HK-2 (cell line): ENCODE data around the gene FN1.

Experiments used
- DNase-seq: peaks from one replicate; pipeline ENCODE4 v3.0.0-alpha.2; 2018; ENCODE audit not compliant: unreplicated experiment

FN1 gene

DNA sequence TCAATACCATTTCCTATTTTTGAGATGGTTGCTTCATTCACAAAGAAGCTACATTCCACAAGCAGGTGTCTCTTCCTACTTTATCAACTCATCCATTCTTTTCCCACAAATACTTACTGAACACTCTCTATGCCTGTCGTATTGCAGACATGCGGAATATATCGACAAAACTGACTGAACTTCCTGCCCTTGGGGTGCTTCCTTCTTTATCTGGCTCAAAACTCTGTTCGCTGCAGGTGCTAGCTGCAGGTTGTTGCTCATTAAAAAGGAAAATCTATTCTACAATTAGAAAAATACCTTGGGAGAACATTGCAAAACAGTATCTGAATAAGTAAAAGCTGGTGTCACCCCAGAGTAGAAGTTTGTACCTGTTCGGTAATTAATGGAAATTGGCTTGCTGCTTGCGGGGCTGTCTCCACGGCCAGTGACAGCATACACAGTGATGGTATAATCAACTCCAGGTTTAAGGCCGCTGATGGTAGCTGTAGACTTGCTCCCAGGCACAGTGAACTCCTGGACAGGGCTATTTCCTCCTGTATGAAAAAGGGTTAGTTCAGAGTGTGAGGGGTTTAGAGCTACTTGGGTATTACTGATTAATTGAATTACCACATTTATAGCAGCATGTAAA is 52.1 kb downstream of the FN1 start:
- DNase-seq = no peak

DNA sequence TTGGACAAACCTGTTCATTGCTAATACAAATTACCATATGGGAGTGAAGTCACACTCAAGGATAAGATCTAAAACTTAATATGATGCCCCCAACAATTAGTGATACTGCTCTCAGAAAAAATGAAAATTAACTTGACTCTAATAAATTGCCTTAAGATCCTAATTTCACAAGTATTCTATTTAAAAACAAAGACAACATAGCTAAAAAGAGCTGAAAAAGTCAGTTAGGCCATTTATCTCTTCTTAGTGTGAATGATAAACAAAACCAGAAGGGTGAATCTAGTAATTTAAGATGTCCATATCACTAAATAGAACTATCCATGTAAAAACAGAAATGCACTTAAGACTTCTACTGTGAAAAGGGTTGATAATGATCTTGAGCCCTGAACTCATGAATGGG is 53.4 kb downstream of the FN1 start:
- no peak for DNase-seq

DNA sequence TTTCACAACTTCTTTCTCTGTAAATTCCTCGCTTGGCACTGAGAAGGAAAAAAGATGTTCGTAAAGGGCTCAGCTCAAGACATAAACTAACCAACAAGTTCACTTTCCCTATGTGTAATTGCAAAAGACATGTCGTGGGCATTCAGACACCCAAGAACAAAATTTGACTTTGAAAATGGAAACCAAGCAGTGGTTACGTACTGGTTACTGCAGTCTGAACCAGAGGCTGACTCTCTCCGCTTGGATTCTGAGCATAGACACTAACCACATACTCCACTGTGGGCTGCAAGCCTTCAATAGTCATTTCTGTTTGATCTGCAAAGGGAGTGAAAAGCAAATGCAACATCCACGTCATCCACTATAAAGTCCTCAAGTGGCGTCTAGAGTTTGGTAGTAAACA is 53.9 kb downstream of the FN1 start:
- no peak for DNase-seq

DNA sequence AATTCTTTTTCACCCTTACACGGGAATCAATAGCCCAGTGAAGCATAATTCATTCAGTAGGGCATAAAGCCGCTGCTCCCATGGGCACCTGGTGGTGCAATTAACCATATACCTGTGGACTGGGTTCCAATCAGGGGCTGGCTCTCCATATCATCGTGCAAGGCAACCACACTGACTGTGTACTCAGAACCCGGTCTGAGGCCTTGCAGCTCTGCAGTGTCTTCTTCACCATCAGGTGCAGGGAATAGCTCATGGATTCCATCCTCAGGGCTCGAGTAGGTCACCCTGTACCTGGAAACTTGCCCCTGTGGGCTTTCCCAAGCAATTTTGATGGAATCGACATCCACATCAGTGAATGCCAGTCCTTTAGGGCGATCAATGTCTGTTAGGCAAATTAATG is 55.2 kb downstream of the FN1 start:
- no peak for DNase-seq

DNA sequence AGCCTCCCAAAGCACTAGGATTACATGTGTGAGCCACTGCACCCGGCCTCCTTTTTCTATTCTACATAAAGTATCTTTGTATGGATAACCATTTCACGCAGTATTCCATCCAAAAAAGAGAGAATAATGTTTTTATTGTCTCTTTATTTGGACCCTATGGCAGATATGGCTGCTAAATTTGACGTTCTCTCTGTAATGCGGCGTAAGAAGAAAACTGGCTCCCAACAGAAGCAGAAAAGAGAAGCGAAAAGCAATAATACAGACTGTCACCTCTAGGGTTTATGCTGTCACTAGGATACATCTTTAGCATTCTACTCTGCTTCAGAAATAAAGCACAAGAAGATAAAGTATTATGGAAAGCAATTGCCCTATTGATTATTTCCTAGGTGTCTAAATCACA is 55.9 kb downstream of the FN1 start:
- DNase-seq = no peak

DNA sequence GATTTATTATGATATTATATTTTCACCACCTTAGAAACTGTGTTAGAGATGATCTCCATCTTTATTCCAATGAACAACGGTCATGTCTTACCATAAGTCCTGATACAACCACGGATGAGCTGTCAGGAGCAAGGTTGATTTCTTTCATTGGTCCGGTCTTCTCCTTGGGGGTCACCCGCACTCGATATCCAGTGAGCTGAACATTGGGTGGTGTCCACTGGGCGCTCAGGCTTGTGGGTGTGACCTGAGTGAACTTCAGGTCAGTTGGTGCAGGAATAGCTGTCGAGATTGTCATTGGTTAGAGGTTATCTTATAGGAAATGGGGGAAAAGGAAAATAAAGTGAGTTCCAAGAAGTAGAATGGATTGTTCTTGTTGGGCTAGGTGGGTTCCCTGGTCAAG is 56.8 kb downstream of the FN1 start:
- DNase-seq = no peak

DNA sequence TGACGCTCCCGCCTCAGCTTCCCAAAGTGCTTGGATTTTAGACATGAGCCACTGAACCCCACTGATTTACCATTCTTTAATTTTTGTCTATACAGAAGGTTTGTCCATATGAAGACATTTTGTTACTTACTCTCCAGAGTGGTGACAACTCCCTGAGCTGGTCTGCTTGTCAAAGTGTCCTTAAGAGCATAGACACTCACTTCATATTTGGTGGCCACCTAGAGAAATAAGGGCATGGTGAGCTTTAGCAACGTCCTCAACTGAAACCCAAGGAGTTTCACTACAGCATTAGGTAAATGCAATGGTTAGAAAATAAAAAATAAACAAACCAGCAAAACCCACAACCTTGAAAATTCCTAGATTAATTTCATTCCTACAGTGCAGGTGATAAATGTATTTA is 57.8 kb downstream of the FN1 start:
- no peak for DNase-seq

DNA sequence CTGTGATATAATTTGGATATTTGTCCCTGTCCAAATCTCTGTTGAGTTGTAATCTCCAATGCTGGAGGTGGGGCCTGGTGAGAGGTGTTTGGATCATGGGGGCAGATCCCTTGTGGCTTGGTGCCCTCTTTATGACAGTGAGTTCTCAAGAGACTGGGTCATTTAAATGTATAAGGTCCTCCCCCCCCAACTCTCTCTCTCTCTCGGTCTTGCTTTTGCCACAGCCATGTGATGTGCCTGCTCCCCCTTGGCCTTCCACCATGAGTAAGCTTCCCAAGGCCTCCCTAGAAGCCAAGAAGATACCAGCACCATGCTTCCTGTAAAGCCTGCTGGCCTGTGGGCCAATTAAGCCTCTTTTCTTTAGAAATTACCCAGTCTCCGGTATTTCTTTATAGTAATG is 58.6 kb downstream of the FN1 start:
- DNase-seq = no peak

DNA sequence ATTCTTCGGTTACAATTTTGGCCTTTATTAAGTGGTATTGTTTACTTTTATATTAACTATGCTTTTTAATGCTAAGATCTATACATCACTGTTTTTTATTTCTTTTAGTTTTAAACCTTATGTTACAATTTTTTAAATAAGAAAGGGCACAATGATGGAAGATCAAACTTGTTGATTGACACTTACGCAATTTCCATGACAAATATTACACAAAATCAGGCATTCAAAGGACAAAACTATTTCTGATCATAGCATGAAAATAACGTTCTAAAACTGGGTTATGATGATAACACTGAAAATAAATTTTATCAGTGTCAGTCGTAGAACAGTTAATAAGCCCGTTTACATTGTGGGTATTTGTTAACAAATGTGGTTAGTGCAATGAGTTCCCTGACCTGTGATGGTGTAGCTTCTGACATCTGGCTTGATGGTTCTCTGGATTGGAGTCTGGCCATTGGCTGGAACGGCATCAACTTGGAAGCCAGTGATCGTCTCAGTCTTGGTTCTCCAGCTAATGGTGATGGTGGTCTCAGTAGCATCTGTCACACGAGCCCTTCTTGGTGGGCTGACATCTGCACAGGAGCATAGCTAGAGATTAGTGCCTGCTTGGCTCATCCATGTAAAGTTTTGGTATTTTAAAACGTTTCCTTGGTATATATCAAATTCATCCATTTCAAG is 59.6 kb downstream of the FN1 start:
- DNase-seq = no peak

DNA sequence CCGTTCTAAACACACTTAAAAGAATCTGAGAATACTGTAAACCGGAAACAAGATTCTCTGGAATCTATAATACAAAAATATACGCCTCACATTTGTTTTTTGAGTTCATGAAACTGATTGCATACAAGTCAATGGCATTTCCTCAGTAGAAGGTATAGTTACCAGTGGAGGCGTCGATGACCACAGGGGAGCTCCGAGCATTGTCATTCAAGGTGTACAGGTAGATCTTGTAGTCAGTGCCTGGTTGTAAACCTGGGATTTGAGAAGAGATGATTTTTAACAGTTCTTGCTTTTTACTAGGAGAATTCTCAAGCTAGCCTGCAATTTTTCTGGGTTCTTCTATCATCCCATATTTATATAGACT is 60.4 kb downstream of the FN1 start:
- no peak for DNase-seq

DNA sequence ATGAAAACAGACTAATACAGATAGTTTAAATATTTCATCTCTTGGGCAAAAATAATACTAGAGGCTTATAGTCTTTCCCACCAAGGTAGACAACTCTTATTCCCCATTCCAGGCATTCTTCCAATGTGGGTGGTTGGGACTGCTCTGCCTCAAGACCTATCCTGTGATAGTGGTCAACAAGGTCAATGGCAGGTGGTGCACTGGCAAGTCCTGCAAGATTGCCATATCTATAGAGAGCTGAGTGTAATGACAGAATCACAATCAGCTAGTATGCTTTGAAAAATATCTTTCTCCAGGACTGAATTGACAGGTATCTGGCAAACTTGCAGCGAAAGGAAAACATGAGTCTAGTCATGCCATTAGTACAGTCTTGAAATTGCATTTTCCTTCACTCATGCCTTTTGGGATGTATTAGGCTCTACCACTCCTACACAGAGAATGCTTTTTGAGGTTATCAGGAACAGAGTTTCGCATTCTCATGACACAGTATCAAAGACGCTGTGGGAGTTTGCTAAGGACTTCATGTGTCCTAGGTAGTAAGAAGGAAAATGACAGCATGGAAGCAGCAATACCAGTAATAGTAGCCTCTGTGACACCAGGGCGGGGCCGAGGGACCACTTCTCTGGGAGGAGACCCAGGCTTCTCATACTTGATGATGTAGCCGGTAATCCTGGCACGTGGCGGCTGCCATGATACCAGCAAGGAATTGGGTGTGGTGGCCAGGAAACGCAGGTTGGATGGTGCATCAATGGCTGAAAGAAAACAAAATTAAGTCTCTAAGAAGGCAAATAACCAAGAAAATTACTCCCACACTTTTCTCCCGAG is 61.0 kb downstream of the FN1 start:
- no peak for DNase-seq

DNA sequence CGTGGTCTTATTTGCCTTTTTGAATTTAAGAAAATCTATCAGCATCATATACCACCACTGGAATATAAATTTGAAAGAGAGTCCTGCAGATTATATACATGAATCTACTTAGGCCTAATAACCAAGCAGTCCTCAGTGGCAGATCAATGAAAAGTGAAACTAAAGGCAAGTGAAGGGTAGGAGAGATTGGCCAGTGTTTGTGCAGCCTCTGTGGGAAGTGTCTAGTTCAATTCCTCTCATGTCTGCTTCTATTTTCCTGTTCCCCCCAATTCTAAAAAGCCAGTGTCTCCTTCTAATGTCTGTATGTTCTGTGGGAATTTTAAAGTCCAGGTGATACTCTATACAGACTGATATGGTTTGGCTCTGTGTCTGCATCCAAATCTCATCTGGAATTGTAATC is 61.9 kb downstream of the FN1 start:
- DNase-seq = no peak

DNA sequence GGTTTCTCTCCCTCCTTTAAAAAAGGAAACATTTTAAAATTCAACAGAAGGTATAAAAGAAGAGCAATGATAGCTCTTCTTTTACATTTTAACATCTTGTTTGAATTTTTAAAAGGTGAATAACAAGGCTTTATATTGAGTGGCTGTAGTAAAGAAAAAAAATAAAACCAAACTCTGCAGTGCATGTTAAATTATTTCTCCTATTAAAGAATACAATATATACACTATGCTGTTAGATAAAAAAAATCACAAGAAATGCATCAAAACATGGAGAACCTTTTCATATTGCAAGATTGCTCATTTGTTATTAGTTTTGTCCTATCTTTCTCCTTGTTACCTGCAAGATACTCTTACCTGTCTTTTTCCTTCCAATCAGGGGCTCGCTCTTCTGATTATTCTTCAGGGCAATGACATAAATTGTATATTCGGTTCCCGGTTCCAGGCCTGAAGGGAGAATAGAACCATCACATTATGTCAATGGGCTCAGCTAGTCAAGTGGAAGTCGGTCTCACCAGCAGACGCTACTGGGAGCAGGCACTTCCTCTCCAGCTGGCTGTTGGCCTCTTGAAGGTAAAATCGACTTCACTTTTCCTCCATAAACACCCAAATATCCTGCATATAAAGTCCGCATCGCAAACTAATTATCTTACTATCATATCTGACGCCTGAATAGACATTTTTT is 62.8 kb downstream of the FN1 start:
- DNase-seq = no peak

DNA sequence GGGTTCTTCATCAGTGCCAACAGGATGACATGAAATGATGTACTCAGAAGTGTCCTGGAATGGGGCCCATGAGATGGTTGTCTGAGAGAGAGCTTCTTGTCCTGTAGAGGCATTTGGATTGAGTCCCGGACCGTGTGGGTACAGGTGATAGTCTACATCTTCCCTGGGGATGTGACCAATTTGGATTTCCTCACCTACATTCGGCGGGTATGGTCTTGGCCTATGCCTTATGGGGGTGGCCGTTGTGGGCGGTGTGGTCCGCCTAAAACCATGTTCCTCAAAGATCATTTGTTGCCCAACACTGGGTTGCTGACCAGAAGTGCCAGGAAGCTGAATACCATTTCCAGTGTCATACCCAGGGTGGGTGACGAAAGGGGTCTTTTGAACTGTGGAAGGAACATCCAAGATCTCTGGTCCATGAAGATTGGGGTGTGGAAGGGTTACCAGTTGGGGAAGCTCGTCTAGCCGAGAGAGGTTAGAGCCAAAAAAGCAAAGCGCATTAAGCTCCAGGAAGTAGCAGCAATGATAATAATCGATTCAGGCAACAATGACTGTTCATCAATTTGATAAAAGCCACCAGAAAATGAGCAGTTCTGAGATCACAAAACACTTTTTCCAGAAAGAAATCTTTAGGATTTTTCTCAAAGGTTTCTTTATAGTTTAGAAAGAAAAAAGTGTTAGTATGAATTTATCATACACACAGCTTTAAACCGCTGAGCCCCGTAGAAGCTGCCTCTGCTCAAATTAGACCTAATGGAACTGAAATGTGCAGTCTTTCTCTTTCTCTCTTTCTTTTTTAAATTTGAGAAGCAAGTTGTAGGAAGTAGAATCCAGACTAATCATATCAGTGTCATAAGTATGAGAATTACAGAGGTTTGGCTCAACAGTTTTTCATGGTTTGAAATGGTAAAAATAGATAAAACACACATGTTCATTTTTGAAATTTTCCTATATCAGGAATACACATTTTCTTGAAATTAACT is 63.7 kb downstream of the FN1 start:
- DNase-seq = no peak

DNA sequence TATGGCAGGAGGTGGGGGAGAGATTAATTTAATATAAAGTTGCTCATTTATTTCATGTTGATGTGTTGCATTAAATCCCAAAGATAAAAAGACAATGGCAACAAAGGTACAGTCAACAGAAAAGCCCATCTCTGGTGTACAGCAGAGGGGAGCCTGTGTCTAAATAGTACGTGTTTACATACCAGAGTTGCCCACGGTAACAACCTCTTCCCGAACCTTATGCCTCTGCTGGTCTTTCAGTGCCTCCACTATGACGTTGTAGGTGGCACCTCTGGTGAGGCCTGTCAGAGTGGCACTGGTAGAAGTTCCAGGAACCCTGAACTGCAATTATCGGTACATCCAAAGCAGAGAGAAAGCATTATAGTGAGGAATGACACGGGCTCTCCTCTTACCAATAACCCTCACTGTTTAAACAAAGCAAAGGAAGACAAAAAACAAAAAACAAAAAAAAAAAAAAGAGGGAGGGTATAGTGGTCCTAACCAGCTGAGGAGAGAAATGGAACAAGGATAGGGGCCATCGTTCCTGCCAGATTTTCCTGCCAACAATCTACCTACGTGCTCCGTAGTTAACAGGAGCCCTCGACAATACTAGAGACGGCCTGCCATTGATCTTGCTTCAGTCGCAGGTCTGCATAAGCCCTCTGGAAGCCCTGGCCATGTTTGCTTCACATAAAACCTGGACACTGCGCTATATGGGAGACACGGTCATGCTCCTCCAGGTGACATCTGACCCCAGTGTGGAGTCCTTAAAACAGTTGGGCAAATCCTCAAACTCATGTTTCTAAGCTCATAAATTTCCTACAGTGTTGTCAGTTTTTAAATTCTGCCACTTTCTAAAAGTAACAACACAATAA is 65.5 kb downstream of the FN1 start:
- DNase-seq = no peak

DNA sequence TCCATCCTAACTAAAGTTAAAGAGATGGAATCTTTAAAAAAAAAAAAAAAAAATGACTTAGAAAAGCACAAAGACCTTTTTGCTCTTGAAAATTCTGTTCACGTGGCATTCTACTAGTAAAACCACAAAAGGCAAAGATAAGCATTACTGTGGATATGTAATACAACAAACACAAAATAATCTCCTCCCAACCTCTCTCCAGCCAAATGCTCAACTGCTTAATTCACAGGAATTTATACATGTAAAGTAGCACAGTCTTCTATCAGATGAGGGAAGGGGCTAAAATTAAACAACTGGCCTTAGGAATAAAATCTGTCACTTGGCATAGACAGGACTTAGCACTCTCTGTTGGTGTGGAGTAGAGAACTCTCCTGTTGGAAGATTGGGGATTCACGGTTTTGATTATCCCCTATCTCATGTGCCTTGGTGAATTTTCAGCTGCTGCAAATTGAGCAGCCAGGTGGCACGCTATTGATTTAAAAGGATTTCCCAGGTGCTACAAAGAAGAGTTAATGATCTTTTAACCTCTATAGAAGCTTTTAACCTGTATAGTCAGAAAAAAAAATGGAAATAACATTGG is 66.6 kb downstream of the FN1 start:
- no peak for DNase-seq

DNA sequence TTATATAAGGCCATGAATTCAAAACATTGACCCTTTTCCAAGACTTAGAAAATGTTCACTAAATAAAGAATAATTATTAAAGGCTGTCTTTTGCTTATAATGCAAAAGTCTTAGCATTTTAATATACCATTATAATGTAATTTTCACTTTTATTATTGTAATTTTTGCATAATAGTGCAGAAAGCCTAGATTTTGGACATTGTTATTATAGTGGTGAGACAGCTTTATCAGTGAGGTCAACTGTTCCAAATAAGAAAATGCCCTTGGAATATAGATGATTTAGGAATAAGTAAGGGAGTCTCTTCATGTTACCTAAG is 67.4 kb downstream of the FN1 start:
- DNase-seq = no peak

DNA sequence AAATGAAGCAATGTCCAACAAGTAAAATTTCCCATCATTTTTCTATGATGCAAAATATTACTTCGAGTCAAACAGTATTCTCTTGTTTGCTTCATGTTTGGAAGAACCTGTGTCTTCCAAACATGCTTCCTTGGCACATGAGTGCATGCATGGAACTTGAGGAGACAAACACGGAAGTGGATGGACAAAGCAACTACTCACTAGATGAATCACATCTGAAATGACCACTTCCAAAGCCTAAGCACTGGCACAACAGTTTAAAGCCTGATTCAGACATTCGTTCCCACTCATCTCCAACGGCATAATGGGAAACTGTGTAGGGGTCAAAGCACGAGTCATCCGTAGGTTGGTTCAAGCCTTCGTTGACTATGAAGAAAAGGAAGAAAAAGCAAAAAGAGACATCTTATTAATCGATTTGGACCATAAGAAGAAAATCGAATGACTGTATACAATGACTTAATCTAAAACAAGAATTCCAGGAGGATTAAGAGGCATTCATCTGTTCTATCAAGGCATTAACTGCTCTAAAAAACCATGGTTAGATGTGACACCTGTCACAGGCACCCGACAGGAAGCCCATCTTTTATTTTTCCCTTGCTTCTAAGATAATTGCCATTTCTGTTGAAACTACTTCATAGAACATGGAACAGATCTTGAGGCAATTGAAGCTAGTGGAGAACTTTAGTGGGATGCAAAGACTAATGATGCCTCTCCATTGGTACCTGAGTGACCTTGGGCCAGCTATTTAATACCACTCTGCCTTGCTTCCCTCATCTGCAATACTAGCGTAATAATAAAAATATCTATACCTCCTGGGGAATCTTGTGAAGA is 68.0 kb downstream of the FN1 start:
- DNase-seq = no peak

DNA sequence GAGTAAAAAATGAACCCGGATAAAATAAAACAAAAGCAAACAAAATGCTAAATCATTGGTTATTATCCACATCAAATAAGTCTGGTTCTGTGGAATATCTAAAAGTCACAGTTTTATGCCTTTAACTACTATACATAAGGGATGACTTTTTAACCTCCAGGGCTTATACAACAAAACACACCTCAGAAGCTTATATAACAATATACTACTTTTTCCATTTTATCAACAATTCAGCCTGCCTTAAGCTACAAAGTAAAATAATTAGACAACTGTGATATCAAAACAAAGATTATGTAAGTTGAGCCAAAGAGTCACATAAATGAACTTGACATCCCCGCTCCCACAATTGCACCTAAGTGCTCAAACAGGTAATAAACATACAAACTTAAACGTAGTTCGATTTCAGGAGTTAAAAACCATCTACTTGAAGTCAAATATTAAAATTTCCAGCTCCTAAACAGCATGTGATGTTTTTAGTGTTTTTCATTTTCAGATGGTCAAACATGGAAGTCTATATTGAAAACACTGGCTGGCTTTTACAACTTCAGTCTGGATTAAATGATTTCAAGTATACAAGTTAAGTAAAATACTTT is 69.3 kb downstream of the FN1 start:
- DNase-seq = no peak
